Measurements from ENCODE around the gene PHLDB2. TPM values are rescaled to one million over a fixed set of nuclear protein-coding genes. Genes with fewer than 3 reads are reported as not detected.
A peak's percentile ranks its signal among the peaks of the same experiment; 100 is the strongest.

The PHLDB2 gene
- total and polyA plus RNA-seq, 3 experiments from 2014 or later: 1.9 to 8.1 (median 2.2) TPM

- H3K27ac Mint-ChIP-seq: peak overlapping the region in 3 of 8 donors; percentile 20 to 43 (median 42)
Measured at GRCh38 chr3:111831840-111832239, 27.2 kb upstream of the PHLDB2 start.

GRCh38 chr3:111837112-111837511 is 22.0 kb upstream of the PHLDB2 start:
- Histone ChIP-seq H3K27me3 (ENCODE audit: insufficient read depth, low read length, poor library complexity, severe bottlenecking) (no peaks in the 10 kb centered on the region), H3K4me3 (ENCODE audit: low read length) (no peak overlapping the region), H3K4me1 (ENCODE audit: insufficient read depth, low read length) (peaks cover under 1% of the 10 kb centered on the region), H3K27ac (ENCODE audit: low read depth, low read length) (no peak overlapping the region), H3K36me3 (ENCODE audit: insufficient read depth, low read length) (no peaks in the 10 kb centered on the region), H3K9me3 (ENCODE audit: low read length) (no peaks in the 10 kb centered on the region)
- no peak for DNase-seq
- Mint-ChIP-seq H3K4me3 (no peak overlapping the region), H3K9me3 (no peaks in the 10 kb centered on the region), H3K4me1 (peaks cover 3 to 4% (median 3%) of the 10 kb centered on the region in 3 donors), H3K27me3 (peaks cover 0 to 2% of the 10 kb centered on the region in 2 donors), H3K36me3 (no peaks in the 10 kb centered on the region), H3K27ac (no peak overlapping the region)
- POLR2A ChIA-PET: no interaction called here
- CTCF ChIA-PET: no interaction called here

More at GRCh38 chr3:111831840-111832239, 27.2 kb upstream of the PHLDB2 start:
- no peaks in the 10 kb centered on the region for H3K9me3 ChIP-seq (ENCODE audit: low read length)
- no peaks in the 10 kb centered on the region for H3K27me3 Mint-ChIP-seq
- no peaks in the 10 kb centered on the region for H3K9me3 Mint-ChIP-seq
- H3K4me1 Mint-ChIP-seq: peaks cover 9 to 19% (median 16%) of the 10 kb centered on the region in 3 donors
- ChIA-PET POLR2A (interaction anchor here (1.0 kb wide), 1 partner anchor 28 kb away, joined by 4 read pairs; no protein-coding TSS in a partner anchor), CTCF (no interaction called here)
- H3K36me3 ChIP-seq (ENCODE audit: insufficient read depth, low read length): no peaks in the 10 kb centered on the region
- H3K4me3 ChIP-seq (ENCODE audit: low read length): no peak overlapping the region
- no peaks in the 10 kb centered on the region for H3K27me3 ChIP-seq (ENCODE audit: insufficient read depth, low read length, poor library complexity, severe bottlenecking)
- no peak overlapping the region for H3K27ac ChIP-seq (ENCODE audit: low read depth, low read length)
- peak in 2 of 5 donors; percentile 15 to 31 for DNase-seq
- no peaks in the 10 kb centered on the region for H3K36me3 Mint-ChIP-seq
- peaks cover 5% of the 10 kb centered on the region for H3K4me1 ChIP-seq (ENCODE audit: insufficient read depth, low read length)
- no peak overlapping the region for H3K4me3 Mint-ChIP-seq

GRCh38 chr3:111838133-111838532 is 20.9 kb upstream of the PHLDB2 start:
- POLR2A ChIA-PET: no interaction called here
- no peak overlapping the region for H3K27ac ChIP-seq (ENCODE audit: low read depth, low read length)
- Mint-ChIP-seq H3K36me3 (no peaks in the 10 kb centered on the region), H3K4me1 (no peaks in the 10 kb centered on the region), H3K9me3 (no peaks in the 10 kb centered on the region), H3K27me3 (peaks cover 0 to 2% of the 10 kb centered on the region in 2 donors), H3K4me3 (no peak overlapping the region), H3K27ac (peak overlapping the region in 1 of 8 donors; percentile 69)
- no peaks in the 10 kb centered on the region for H3K27me3 ChIP-seq (ENCODE audit: insufficient read depth, low read length, poor library complexity, severe bottlenecking)
- H3K36me3 ChIP-seq (ENCODE audit: insufficient read depth, low read length): no peaks in the 10 kb centered on the region
- H3K9me3 ChIP-seq (ENCODE audit: low read length): no peaks in the 10 kb centered on the region
- H3K4me3 ChIP-seq (ENCODE audit: low read length): no peak overlapping the region
- H3K4me1 ChIP-seq (ENCODE audit: insufficient read depth, low read length): no peaks in the 10 kb centered on the region
- CTCF ChIA-PET: no interaction called here
- no peak for DNase-seq

- Mint-ChIP-seq H3K4me1 (peaks cover 0 to 4% (median 0%) of the 10 kb centered on the region in 3 donors), H3K9me3 (peaks cover 0 to 2% (median 0%) of the 10 kb centered on the region in 5 donors), H3K36me3 (peaks cover 0 to 5% (median 0%) of the 10 kb centered on the region in 3 donors), H3K27me3 (peaks cover 8 to 10% of the 10 kb centered on the region in 2 donors), H3K27ac (no peak overlapping the region), H3K4me3 (no peak overlapping the region)
- Histone ChIP-seq H3K36me3 (ENCODE audit: insufficient read depth, low read length) (no peaks in the 10 kb centered on the region), H3K9me3 (ENCODE audit: low read length) (no peaks in the 10 kb centered on the region), H3K27ac (ENCODE audit: low read depth, low read length) (no peak overlapping the region), H3K27me3 (ENCODE audit: insufficient read depth, low read length, poor library complexity, severe bottlenecking) (no peaks in the 10 kb centered on the region), H3K4me3 (ENCODE audit: low read length) (no peak overlapping the region), H3K4me1 (ENCODE audit: insufficient read depth, low read length) (no peaks in the 10 kb centered on the region)
- CTCF ChIA-PET: no interaction called here
- POLR2A ChIA-PET: no interaction called here
- DNase-seq: no peak
Measured at GRCh38 chr3:111846039-111846438, 13.0 kb upstream of the PHLDB2 start.

- Mint-ChIP-seq H3K4me3 (no peak overlapping the region), H3K27ac (no peak overlapping the region), H3K9me3 (peaks cover 0 to 2% (median 0%) of the 10 kb centered on the region in 5 donors), H3K27me3 (peaks cover 8 to 10% of the 10 kb centered on the region in 2 donors), H3K4me1 (peaks cover under 1 to 10% (median 5%) of the 10 kb centered on the region in 3 donors), H3K36me3 (peaks cover 0 to 5% (median 0%) of the 10 kb centered on the region in 3 donors)
- CTCF ChIA-PET: interaction anchor here (1.0 kb wide), 1 partner anchor 14 kb away, joined by 3 read pairs; no protein-coding TSS in a partner anchor
- Histone ChIP-seq H3K27ac (ENCODE audit: low read depth, low read length) (no peak overlapping the region), H3K4me3 (ENCODE audit: low read length) (no peak overlapping the region), H3K4me1 (ENCODE audit: insufficient read depth, low read length) (no peaks in the 10 kb centered on the region), H3K27me3 (ENCODE audit: insufficient read depth, low read length, poor library complexity, severe bottlenecking) (no peaks in the 10 kb centered on the region), H3K9me3 (ENCODE audit: low read length) (no peaks in the 10 kb centered on the region), H3K36me3 (ENCODE audit: insufficient read depth, low read length) (no peaks in the 10 kb centered on the region)
- POLR2A ChIA-PET: no interaction called here
- no peak for DNase-seq
Measured at GRCh38 chr3:111846717-111847116, 12.3 kb upstream of the PHLDB2 start.

- peaks cover 8 to 10% of the 10 kb centered on the region in 2 donors for H3K27me3 Mint-ChIP-seq
- DNase-seq: no peak
- H3K4me1 ChIP-seq (ENCODE audit: insufficient read depth, low read length): no peaks in the 10 kb centered on the region
- H3K36me3 Mint-ChIP-seq: peaks cover 0 to 5% (median 0%) of the 10 kb centered on the region in 3 donors
- ChIA-PET POLR2A (no interaction called here), CTCF (no interaction called here)
- H3K36me3 ChIP-seq (ENCODE audit: insufficient read depth, low read length): no peaks in the 10 kb centered on the region
- no peak overlapping the region for H3K4me3 Mint-ChIP-seq
- H3K9me3 ChIP-seq (ENCODE audit: low read length): no peaks in the 10 kb centered on the region
- no peaks in the 10 kb centered on the region for H3K27me3 ChIP-seq (ENCODE audit: insufficient read depth, low read length, poor library complexity, severe bottlenecking)
- H3K27ac ChIP-seq (ENCODE audit: low read depth, low read length): no peak overlapping the region
- H3K9me3 Mint-ChIP-seq: peaks cover 0 to 2% (median 0%) of the 10 kb centered on the region in 5 donors
- H3K4me1 Mint-ChIP-seq: peaks cover 4 to 11% (median 7%) of the 10 kb centered on the region in 3 donors
- H3K27ac Mint-ChIP-seq: no peak overlapping the region
- H3K4me3 ChIP-seq (ENCODE audit: low read length): no peak overlapping the region
Measured at GRCh38 chr3:111848283-111848682, 10.8 kb upstream of the PHLDB2 start.

GRCh38 chr3:111848778-111849177 is 10.3 kb upstream of the PHLDB2 start:
- no peaks in the 10 kb centered on the region for H3K27me3 ChIP-seq (ENCODE audit: insufficient read depth, low read length, poor library complexity, severe bottlenecking)
- H3K4me1 ChIP-seq (ENCODE audit: insufficient read depth, low read length): no peaks in the 10 kb centered on the region
- ChIA-PET CTCF (interaction anchor here (1.2 kb wide), 1 partner anchor 12 kb away, joined by 5 read pairs; no protein-coding TSS in a partner anchor), POLR2A (no interaction called here)
- peaks cover 0 to 2% (median 0%) of the 10 kb centered on the region in 5 donors for H3K9me3 Mint-ChIP-seq
- H3K36me3 ChIP-seq (ENCODE audit: insufficient read depth, low read length): no peaks in the 10 kb centered on the region
- peaks cover 8% of the 10 kb centered on the region in 2 donors for H3K27me3 Mint-ChIP-seq
- no peak overlapping the region for H3K27ac ChIP-seq (ENCODE audit: low read depth, low read length)
- peaks cover 4 to 11% (median 7%) of the 10 kb centered on the region in 3 donors for H3K4me1 Mint-ChIP-seq
- no peaks in the 10 kb centered on the region for H3K9me3 ChIP-seq (ENCODE audit: low read length)
- no peak overlapping the region for H3K4me3 ChIP-seq (ENCODE audit: low read length)
- peaks cover 0 to 5% (median 0%) of the 10 kb centered on the region in 3 donors for H3K36me3 Mint-ChIP-seq
- H3K4me3 Mint-ChIP-seq: no peak overlapping the region
- no peak overlapping the region for H3K27ac Mint-ChIP-seq
- DNase-seq: no peak

- Mint-ChIP-seq H3K27me3 (no peaks in the 10 kb centered on the region), H3K9me3 (peaks cover 0 to 2% (median 0%) of the 10 kb centered on the region in 5 donors), H3K4me3 (no peak overlapping the region), H3K4me1 (peaks cover 4 to 11% (median 7%) of the 10 kb centered on the region in 3 donors), H3K36me3 (no peaks in the 10 kb centered on the region), H3K27ac (peak overlapping the region in 1 of 8 donors; percentile 67)
- CTCF ChIA-PET: no interaction called here
- Histone ChIP-seq H3K27me3 (ENCODE audit: insufficient read depth, low read length, poor library complexity, severe bottlenecking) (no peaks in the 10 kb centered on the region), H3K9me3 (ENCODE audit: low read length) (no peaks in the 10 kb centered on the region), H3K36me3 (ENCODE audit: insufficient read depth, low read length) (no peaks in the 10 kb centered on the region), H3K4me1 (ENCODE audit: insufficient read depth, low read length) (no peaks in the 10 kb centered on the region), H3K27ac (ENCODE audit: low read depth, low read length) (no peak overlapping the region), H3K4me3 (ENCODE audit: low read length) (no peak overlapping the region)
- POLR2A ChIA-PET: no interaction called here
- DNase-seq: no peak
Measured at GRCh38 chr3:111850537-111850936, 8.5 kb upstream of the PHLDB2 start.

Data from CD8-positive, alpha-beta memory T cell (primary cell).